Bronchial epithelial cell (primary cell): ENCODE measurements around the gene PDE2A. TPM values are rescaled to one million over a fixed set of nuclear protein-coding genes. Genes with fewer than 3 reads are reported as not detected.

Source experiments
- DNase-seq: peaks from one replicate; pipeline ENCODE4 v3.0.0-alpha.2; 2010; ENCODE audit warnings: low read depth
- FAIRE-seq: peaks from 2 replicates; lab custom pipeline; 2011; peaks lifted over from hg19 to GRCh38; lab: Jason Lieb, UNC
- H3K27me3 ChIP-seq: 2 replicates; pipeline ENCODE4 v1.5.1; 2011; ENCODE audit warnings: low read length; ENCODE audit not compliant: control insufficient read depth, insufficient read depth
- H3K36me3 ChIP-seq: 2 replicates; pipeline ENCODE4 v1.5.1; 2011; ENCODE audit warnings: low read length; ENCODE audit not compliant: control insufficient read depth, insufficient read depth
- H3K4me3 ChIP-seq: 2 replicates; pipeline ENCODE4 v1.5.1; 2011; ENCODE audit warnings: mild to moderate bottlenecking, low read depth, low read length, control low read depth
- CTCF ChIP-seq: IDR thresholded peaks from 2 replicates; pipeline ENCODE4 v1.5.1; 2011; ENCODE audit warnings: mild to moderate bottlenecking, moderate library complexity, low read length, control low read depth, inconsistent platforms; ENCODE audit not compliant: insufficient read depth, severe bottlenecking
- total RNA-seq: library from RNA; depleted of rRNA; stranded (reverse); fragments of >200 nt; gene quantifications from 2 replicates; pipeline ENCODE4 v1.2.1, GENCODE V29; 2014

Gene PDE2A
- total RNA-seq, 1 donor from 2014 or later, result 1.6 TPM

- TF ChIP-seq CTCF, result no peak
- Histone ChIP-seq H3K27me3 (peaks cover 21% of the 10 kb centered on the region), H3K36me3 (no peaks in the 10 kb centered on the region), H3K4me3 (no peak overlapping the region)
- DNase-seq, result peak; percentile 27
- no peak for FAIRE-seq
Observed at GRCh38 chr11:72676861-72677341, 2.7 kb upstream of the PDE2A start.

- peaks cover 23% of the 10 kb centered on the region for H3K27me3 ChIP-seq
- DNase-seq (no peak), FAIRE-seq (no peak)
- no peak for TF ChIP-seq CTCF
- H3K4me3 ChIP-seq, result no peak overlapping the region
- no peaks in the 10 kb centered on the region for H3K36me3 ChIP-seq
Observed at GRCh38 chr11:72675221-72675620, 999 bp upstream of the PDE2A start.

GRCh38 chr11:72673284-72673942 lies 809 bp downstream of the PDE2A start:
- FAIRE-seq (no peak), DNase-seq (no peak)
- Histone ChIP-seq H3K27me3 (peaks cover 27% of the 10 kb centered on the region), H3K36me3 (no peaks in the 10 kb centered on the region), H3K4me3 (no peak overlapping the region)
- TF ChIP-seq CTCF, result no peak

GRCh38 chr11:72672597-72673238 lies 1.5 kb downstream of the PDE2A start:
- Histone ChIP-seq H3K27me3 (peaks cover 27% of the 10 kb centered on the region), H3K36me3 (no peaks in the 10 kb centered on the region), H3K4me3 (no peak overlapping the region)
- DNase-seq (no peak), FAIRE-seq (no peak)
- TF ChIP-seq CTCF, result no peak

GRCh38 chr11:72671152-72672099 lies 2.8 kb downstream of the PDE2A start:
- Histone ChIP-seq H3K36me3 (no peaks in the 10 kb centered on the region), H3K4me3 (no peak overlapping the region), H3K27me3 (peaks cover 23% of the 10 kb centered on the region)
- FAIRE-seq (no peak), DNase-seq (no peak)
- no peak for TF ChIP-seq CTCF
